HepG2 (cell line): ENCODE measurements around the gene POLR3K. TPM values are rescaled to one million over a fixed set of nuclear protein-coding genes. Genes with fewer than 3 reads are reported as not detected.
A peak's percentile ranks its signal among the peaks of the same experiment; 100 is the strongest.

Experiments used
- ATF2 ChIP-seq: sonication (generic); formaldehyde crosslinking; IDR thresholded peaks from 2 replicates; pipeline ENCODE4 v1.4.0; 2020; ENCODE audit warnings: missing genetic modification reagents
- CENPX ChIP-seq: sonication (generic); formaldehyde crosslinking; IDR thresholded peaks from 2 replicates; pipeline ENCODE4 v1.9.0; 2021; ENCODE audit warnings: mild to moderate bottlenecking, missing genetic modification reagents, moderate library complexity
- DMAP1 ChIP-seq: IDR thresholded peaks from 2 replicates; pipeline ENCODE4 v1.6.1; 2016
- DR1 ChIP-seq: sonication (generic); formaldehyde crosslinking; IDR thresholded peaks from 2 replicates; pipeline ENCODE4 v1.8.0; 2021; ENCODE audit warnings: mild to moderate bottlenecking, missing genetic modification reagents, inconsistent platforms
- HNRNPLL ChIP-seq: fragments of 200-400 bp; formaldehyde crosslinking; IDR thresholded peaks from 2 replicates; pipeline ENCODE4 v1.6.1; 2017; ENCODE audit warnings: mild to moderate bottlenecking, low read depth, low read length; ENCODE audit not compliant: poor library complexity, severe bottlenecking
- MAFF ChIP-seq: IDR thresholded peaks from 2 replicates; pipeline ENCODE4 v1.6.1; 2011; ENCODE audit warnings: low read depth, low read length, improper control_type of control experiment
- NBN ChIP-seq: fragments of 450-650 bp; conservative IDR thresholded peaks from 2 replicates; pipeline ENCODE4 v1.6.1; 2017
- NR3C1 ChIP-seq: sonication (generic); formaldehyde crosslinking; IDR thresholded peaks from 2 replicates; pipeline ENCODE4 v1.4.0; 2020; ENCODE audit warnings: missing genetic modification reagents
- RARG ChIP-seq: sonication (generic); formaldehyde crosslinking; IDR thresholded peaks from 2 replicates; pipeline ENCODE4 v1.4.0; 2020; ENCODE audit warnings: low read depth, mild to moderate bottlenecking, missing genetic modification reagents
- RBFOX2 ChIP-seq: fragments of 200-400 bp; formaldehyde crosslinking; IDR thresholded peaks from 2 replicates; pipeline ENCODE4 v1.6.1; 2017; ENCODE audit warnings: low read depth, mild to moderate bottlenecking, low read length
- RELA ChIP-seq: sonication (generic); formaldehyde crosslinking; IDR thresholded peaks from 2 replicates; pipeline ENCODE4 v1.4.0; 2020; ENCODE audit warnings: missing genetic modification reagents
- SAFB2 ChIP-seq: sonication (generic); formaldehyde crosslinking; IDR thresholded peaks from 2 replicates; pipeline ENCODE4 v1.5.1; 2020; ENCODE audit warnings: missing genetic modification reagents, low read depth, mild to moderate bottlenecking, borderline replicate concordance
- TCF7L2 ChIP-seq: IDR thresholded peaks from 2 replicates; pipeline ENCODE4 v1.6.1; 2011; ENCODE audit warnings: mild to moderate bottlenecking, low read depth, low read length, moderate library complexity
- ZFAT ChIP-seq: sonication (generic); formaldehyde crosslinking; conservative IDR thresholded peaks from 2 replicates; pipeline ENCODE4 v1.8.1; 2023; ENCODE audit warnings: missing genetic modification reagents, inconsistent platforms
- ZMYM3 ChIP-seq: sonication (generic); formaldehyde crosslinking; IDR thresholded peaks from 2 replicates; pipeline ENCODE4 v1.5.1; 2020; ENCODE audit warnings: mild to moderate bottlenecking, missing genetic modification reagents
- ZNF251 ChIP-seq: sonication (generic); formaldehyde crosslinking; IDR thresholded peaks from 2 replicates; pipeline ENCODE4 v1.9.0; 2021; ENCODE audit warnings: mild to moderate bottlenecking, missing genetic modification reagents
- ZNF572 ChIP-seq: sonication (generic); formaldehyde crosslinking; IDR thresholded peaks from 2 replicates; pipeline ENCODE4 v1.5.1; 2020; ENCODE audit warnings: mild to moderate bottlenecking, missing genetic modification reagents
- ZNF724P ChIP-seq: sonication (generic); formaldehyde crosslinking; IDR thresholded peaks from 2 replicates; pipeline ENCODE4 v1.8.0; 2022; ENCODE audit warnings: missing genetic modification reagents, borderline replicate concordance
- ZNF746 ChIP-seq: sonication (generic); formaldehyde crosslinking; IDR thresholded peaks from 2 replicates; pipeline ENCODE4 v1.8.0; 2022; ENCODE audit warnings: mild to moderate bottlenecking, missing genetic modification reagents
- ZSCAN30 ChIP-seq: sonication (generic); formaldehyde crosslinking; IDR thresholded peaks from 2 replicates; pipeline ENCODE4 v1.5.0; 2020; ENCODE audit warnings: mild to moderate bottlenecking, missing genetic modification reagents
- polyA plus RNA-seq, 8 experiments: library from polyadenylated mRNA; depleted of rRNA in 3 of 8; stranded (reverse) in 7 of 8; unstranded in 1 of 8; fragments of >200 nt; fragmentation: Illumina TruSeq in 4 of 8; extraction: Trizol in 4 of 8; gene quantifications; 2 replicates each; pipeline versions ENCODE4 v1.2.1 to v1.2.3, GENCODE V29; 2011 to 2016; ENCODE audit warnings: low read depth in 4 of 8, missing spikeins in 1 of 8, mixed read lengths in 1 of 8; ENCODE audit not compliant: insufficient read depth in 1 of 8
- total RNA-seq, 5 experiments: library from RNA; depleted of rRNA; stranded (reverse); fragments of >200 nt; fragmentation: Illumina TruSeq; extraction: Trizol; gene quantifications; 2 replicates each; pipeline ENCODE4 v1.2.3, GENCODE V29; 2016; ENCODE audit warnings: low read depth in 1 of 5
- TF ChIP-seq, protein P1 (sequence below): IDR thresholded peaks from 2 replicates; pipeline ENCODE4 v1.6.1; 2016; ENCODE audit warnings: missing biosample characterization, missing genetic modification reagents, low read depth
- TF ChIP-seq, protein P2 (sequence below): sonication (generic); formaldehyde crosslinking; IDR thresholded peaks from 2 replicates; pipeline ENCODE4 v1.4.0; 2020; ENCODE audit warnings: missing genetic modification reagents, borderline replicate concordance
- TF ChIP-seq, protein P3 (sequence below): sonication (generic); formaldehyde crosslinking; IDR thresholded peaks from 2 replicates; pipeline ENCODE4 v1.4.0; 2020; ENCODE audit warnings: mild to moderate bottlenecking, missing genetic modification reagents

Gene POLR3K
- total and polyA plus RNA-seq, 2 of the 13 experiments (the other 11 are each of a cell fraction or from before 2014, with no cell fraction given): 14.8 to 18.8 TPM

- TF ChIP-seq, protein P1, sequence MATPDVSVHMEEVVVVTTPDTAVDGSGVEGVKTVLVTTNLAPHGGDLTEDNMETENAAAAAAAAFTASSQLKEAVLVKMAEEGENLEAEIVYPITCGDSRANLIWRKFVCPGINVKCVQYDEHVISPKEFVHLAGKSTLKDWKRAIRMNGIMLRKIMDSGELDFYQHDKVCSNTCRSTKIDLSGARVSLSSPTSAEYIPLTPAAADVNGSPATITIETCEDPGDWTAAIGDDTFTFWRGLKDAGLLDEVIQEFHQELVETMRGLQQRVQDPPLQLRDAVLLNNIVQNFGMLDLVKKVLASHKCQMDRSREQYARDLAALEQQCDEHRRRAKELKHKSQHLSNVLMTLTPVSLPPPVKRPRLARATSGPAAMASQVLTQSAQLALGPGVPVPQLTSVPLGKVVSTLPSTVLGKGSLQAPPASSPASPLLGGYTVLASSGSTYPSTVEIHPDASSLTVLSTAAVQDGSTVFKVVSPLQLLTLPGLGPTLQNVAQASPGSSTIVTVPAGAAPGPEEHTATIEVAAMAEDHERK (CRISPR knock-in tag): no peak
- TF ChIP-seq ZNF724P (CRISPR knock-in tag) (no peak), TCF7L2 (no peak), ZNF572 (CRISPR knock-in tag) (no peak), ZNF251 (CRISPR knock-in tag) (no peak), NBN (no peak), CENPX (CRISPR knock-in tag) (no peak), RBFOX2 (no peak), MAFF (no peak), ZMYM3 (CRISPR knock-in tag) (0 out of 2 replicates have a peak, but pooled peaks have one; percentile 12), ATF2 (CRISPR knock-in tag) (no peak), ZNF746 (CRISPR knock-in tag) (no peak), SAFB2 (no peak), DMAP1 (CRISPR knock-in tag) (no peak), RARG (CRISPR knock-in tag) (no peak), NR3C1 (CRISPR knock-in tag) (no peak), DR1 (CRISPR knock-in tag) (no peak), HNRNPLL (no peak), ZFAT (CRISPR knock-in tag) (no peak), RELA (CRISPR knock-in tag) (no peak), ZSCAN30 (CRISPR knock-in tag) (no peak)
- TF ChIP-seq, protein P2, sequence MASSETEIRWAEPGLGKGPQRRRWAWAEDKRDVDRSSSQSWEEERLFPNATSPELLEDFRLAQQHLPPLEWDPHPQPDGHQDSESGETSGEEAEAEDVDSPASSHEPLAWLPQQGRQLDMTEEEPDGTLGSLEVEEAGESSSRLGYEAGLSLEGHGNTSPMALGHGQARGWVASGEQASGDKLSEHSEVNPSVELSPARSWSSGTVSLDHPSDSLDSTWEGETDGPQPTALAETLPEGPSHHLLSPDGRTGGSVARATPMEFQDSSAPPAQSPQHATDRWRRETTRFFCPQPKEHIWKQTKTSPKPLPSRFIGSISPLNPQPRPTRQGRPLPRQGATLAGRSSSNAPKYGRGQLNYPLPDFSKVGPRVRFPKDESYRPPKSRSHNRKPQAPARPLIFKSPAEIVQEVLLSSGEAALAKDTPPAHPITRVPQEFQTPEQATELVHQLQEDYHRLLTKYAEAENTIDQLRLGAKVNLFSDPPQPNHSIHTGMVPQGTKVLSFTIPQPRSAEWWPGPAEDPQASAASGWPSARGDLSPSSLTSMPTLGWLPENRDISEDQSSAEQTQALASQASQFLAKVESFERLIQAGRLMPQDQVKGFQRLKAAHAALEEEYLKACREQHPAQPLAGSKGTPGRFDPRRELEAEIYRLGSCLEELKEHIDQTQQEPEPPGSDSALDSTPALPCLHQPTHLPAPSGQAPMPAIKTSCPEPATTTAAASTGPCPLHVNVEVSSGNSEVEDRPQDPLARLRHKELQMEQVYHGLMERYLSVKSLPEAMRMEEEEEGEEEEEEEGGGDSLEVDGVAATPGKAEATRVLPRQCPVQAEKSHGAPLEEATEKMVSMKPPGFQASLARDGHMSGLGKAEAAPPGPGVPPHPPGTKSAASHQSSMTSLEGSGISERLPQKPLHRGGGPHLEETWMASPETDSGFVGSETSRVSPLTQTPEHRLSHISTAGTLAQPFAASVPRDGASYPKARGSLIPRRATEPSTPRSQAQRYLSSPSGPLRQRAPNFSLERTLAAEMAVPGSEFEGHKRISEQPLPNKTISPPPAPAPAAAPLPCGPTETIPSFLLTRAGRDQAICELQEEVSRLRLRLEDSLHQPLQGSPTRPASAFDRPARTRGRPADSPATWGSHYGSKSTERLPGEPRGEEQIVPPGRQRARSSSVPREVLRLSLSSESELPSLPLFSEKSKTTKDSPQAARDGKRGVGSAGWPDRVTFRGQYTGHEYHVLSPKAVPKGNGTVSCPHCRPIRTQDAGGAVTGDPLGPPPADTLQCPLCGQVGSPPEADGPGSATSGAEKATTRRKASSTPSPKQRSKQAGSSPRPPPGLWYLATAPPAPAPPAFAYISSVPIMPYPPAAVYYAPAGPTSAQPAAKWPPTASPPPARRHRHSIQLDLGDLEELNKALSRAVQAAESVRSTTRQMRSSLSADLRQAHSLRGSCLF (CRISPR knock-in tag): no peak
- TF ChIP-seq, protein P3, sequence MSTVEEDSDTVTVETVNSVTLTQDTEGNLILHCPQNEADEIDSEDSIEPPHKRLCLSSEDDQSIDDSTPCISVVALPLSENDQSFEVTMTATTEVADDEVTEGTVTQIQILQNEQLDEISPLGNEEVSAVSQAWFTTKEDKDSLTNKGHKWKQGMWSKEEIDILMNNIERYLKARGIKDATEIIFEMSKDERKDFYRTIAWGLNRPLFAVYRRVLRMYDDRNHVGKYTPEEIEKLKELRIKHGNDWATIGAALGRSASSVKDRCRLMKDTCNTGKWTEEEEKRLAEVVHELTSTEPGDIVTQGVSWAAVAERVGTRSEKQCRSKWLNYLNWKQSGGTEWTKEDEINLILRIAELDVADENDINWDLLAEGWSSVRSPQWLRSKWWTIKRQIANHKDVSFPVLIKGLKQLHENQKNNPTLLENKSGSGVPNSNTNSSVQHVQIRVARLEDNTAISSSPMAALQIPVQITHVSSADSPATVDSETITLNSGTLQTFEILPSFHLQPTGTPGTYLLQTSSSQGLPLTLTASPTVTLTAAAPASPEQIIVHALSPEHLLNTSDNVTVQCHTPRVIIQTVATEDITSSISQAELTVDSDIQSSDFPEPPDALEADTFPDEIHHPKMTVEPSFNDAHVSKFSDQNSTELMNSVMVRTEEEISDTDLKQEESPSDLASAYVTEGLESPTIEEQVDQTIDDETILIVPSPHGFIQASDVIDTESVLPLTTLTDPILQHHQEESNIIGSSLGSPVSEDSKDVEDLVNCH (CRISPR knock-in tag): no peak
These were observed 8.0 kb downstream of the POLR3K start (continued) for GRCh38 chr16:45454-45853.
